GM10248 (cell line): ENCODE results near the gene RYR3.

Source experiments
- CTCF ChIA-PET: fragments of 300-600 bp; sonication (Branson Sonifier 250); formaldehyde crosslinking; extraction: SDS; loops from one replicate; lab custom pipeline; 2021; ENCODE audit warnings: antibody characterized with exemption; lab: Yijun Ruan, JAX
- POLR2A ChIA-PET: fragments of 350-650 bp; sonication (Branson Sonifier 250); formaldehyde crosslinking; extraction: SDS; loops from one replicate; lab custom pipeline; 2020; ENCODE audit warnings: antibody characterized with exemption; lab: Yijun Ruan, JAX
- DNase-seq: peaks from one replicate; pipeline ENCODE4 v3.0.0; 2012; ENCODE audit errors: extremely low spot score
- CTCF ChIP-seq: IDR thresholded peaks from 2 replicates; pipeline ENCODE4 v1.5.1; 2012; ENCODE audit warnings: mild to moderate bottlenecking, low read depth; ENCODE audit errors: extremely low read depth, missing control alignments, control extremely low read depth

The RYR3 gene

GRCh38 chr15:33551860-33552259 is 241.1 kb downstream of the RYR3 start:
- ChIA-PET CTCF (interaction anchor here (1.4 kb wide), 1 partner anchor 85 kb away, joined by 3 read pairs; no protein-coding TSS in a partner anchor), POLR2A (no interaction called here)
- TF ChIP-seq CTCF, result no peak
- DNase-seq, result no peak

- DNase-seq, result no peak
- TF ChIP-seq CTCF, result no peak
- POLR2A ChIA-PET, result no interaction called here
- CTCF ChIA-PET, result interaction anchor here (0.9 kb wide), 1 partner anchor 16 kb away, joined by 3 read pairs; no protein-coding TSS in a partner anchor
Observed at GRCh38 chr15:33553157-33553556, 242.4 kb downstream of the RYR3 start.

- DNase-seq, result no peak
- ChIA-PET CTCF (interaction anchor here (0.8 kb wide), 1 partner anchor 23 kb away, joined by 3 read pairs; no protein-coding TSS in a partner anchor), POLR2A (no interaction called here)
- no peak for TF ChIP-seq CTCF
Observed at GRCh38 chr15:33559207-33559890, 248.6 kb downstream of the RYR3 start.

- POLR2A ChIA-PET, result no interaction called here
- no peak for DNase-seq
- TF ChIP-seq CTCF, result no peak
- CTCF ChIA-PET, result no interaction called here
Observed at GRCh38 chr15:33561407-33561806, 250.6 kb downstream of the RYR3 start.

- POLR2A ChIA-PET, result no interaction called here
- DNase-seq, result no peak
- no peak for TF ChIP-seq CTCF
- CTCF ChIA-PET, result no interaction called here
Observed at GRCh38 chr15:33561967-33562366, 251.2 kb downstream of the RYR3 start.

GRCh38 chr15:33565094-33565493 is 254.3 kb downstream of the RYR3 start:
- POLR2A ChIA-PET, result no interaction called here
- DNase-seq, result no peak
- CTCF ChIA-PET, result no interaction called here
- TF ChIP-seq CTCF, result no peak
